Left ventricle myocardium inferior (tissue), 1 donor: ENCODE results near the gene PKP4. TPM values are rescaled to one million over a fixed set of nuclear protein-coding genes. Genes with fewer than 3 reads are reported as not detected.

ENCODE experiments used
- DNase-seq: peaks from one replicate; pipeline ENCODE4 v3.0.0-alpha.2; 2020
- H3K27ac ChIP-seq: fragments of 200-600 bp; replicated peaks from 2 replicates; pipeline ENCODE4 v1.8.0; 2021
- H3K27me3 ChIP-seq: fragments of 200-600 bp; 2 replicates; pipeline ENCODE4 v1.8.0; 2021; ENCODE audit warnings: low read depth
- H3K36me3 ChIP-seq: fragments of 200-600 bp; 2 replicates; pipeline ENCODE4 v1.8.0; 2021
- H3K4me1 ChIP-seq: fragments of 200-600 bp; 2 replicates; pipeline ENCODE4 v1.8.0; 2021
- H3K4me3 ChIP-seq: fragments of 200-600 bp; 2 replicates; pipeline ENCODE4 v1.8.0; 2021; ENCODE audit warnings: mild to moderate bottlenecking, moderate library complexity
- H3K9me3 ChIP-seq: fragments of 200-600 bp; replicated peaks from 2 replicates; pipeline ENCODE4 v1.8.0; 2021
- CTCF ChIP-seq: fragments of 200-600 bp; IDR thresholded peaks from 2 replicates; pipeline ENCODE4 v1.8.0; 2021; ENCODE audit warnings: antibody characterized with exemption, mild to moderate bottlenecking, borderline replicate concordance
- intact Hi-C: fragments of 100-400 bp; cut with micrococcal nuclease; formaldehyde crosslinking; loops from one replicate; pipeline ENCODE4 v1.11.0; 2022
- total RNA-seq: library from RNA; stranded (reverse); fragmentation: NEBNext Ultra II Directional; extraction: Animal tissue kit (Norgen Biotek cat#: 25700); gene quantifications from one replicate; pipeline ENCODE4 v1.2.1, GENCODE V29; 2021
- donor health status: DM: no; HTN: yes; CAD: no; lungs with severe emphysema.

The PKP4 gene
- total RNA-seq, 1 donor from 2014 or later = 47.6 TPM

DNA sequence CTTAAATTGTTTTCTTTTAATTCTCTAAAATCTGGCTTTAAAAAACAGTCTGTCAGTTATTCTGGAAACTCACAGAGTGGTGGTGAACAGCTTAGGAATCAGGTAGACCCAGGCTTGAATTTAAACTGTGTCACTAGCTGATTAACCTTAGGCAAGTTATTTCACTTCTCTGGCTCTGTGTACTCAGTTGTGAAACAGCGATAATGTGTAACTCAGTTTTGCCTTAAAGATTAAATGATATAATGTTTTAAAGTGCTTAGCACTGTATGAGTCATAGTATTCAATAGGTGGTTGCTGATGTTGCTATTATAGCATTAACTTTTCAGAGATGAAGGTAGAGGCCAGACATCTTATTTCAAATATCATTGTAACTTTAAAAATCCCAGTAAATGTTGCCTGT, 40.7 kb downstream of the PKP4 start:
- Histone ChIP-seq H3K9me3 (no peaks in the 10 kb centered on the region), H3K27me3 (no peaks in the 10 kb centered on the region), H3K27ac (no peak overlapping the region), H3K4me1 (peaks cover 60% of the 10 kb centered on the region), H3K4me3 (no peak overlapping the region), H3K36me3 (no peaks in the 10 kb centered on the region)
- no peak for TF ChIP-seq CTCF
- no peak for DNase-seq
- intact Hi-C loops = no loop called here

DNA sequence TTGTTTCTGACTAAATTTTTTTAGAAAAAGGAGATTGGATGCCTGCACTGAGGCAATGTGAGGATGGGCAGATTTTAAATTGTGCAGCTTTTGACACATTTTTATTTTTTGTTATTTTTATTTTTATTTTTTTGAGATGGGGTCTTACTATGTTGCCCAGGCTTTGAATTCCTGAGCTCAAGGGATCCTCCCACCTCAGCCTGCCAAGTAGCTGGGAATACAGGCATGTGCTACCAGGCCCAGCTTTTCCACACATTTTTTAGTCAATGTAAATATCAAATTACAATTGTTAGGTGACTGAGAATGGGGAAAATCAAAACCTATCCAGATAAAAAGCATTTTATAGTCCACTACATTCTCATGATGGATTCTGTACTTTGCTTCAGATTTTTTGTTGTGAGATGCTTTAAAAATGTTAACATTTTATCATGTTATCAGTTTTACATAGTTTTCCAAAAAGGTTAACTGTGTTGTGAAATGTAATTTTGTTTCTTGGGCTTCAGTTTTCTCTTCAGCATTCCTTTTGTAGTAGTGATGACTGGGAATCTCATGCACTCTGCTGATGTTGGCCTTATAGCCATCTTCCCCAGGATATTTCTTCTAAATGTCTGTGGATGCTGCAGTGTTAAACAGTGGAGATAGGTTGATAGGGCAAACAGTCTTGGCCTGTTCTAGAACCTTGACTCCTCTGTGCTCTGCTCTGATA, 41.4 kb downstream of the PKP4 start:
- DNase-seq = no peak
- Histone ChIP-seq H3K9me3 (no peaks in the 10 kb centered on the region), H3K27me3 (no peaks in the 10 kb centered on the region), H3K4me3 (no peak overlapping the region), H3K4me1 (peaks cover 61% of the 10 kb centered on the region), H3K36me3 (no peaks in the 10 kb centered on the region), H3K27ac (no peak overlapping the region)
- intact Hi-C loops = no loop called here
- TF ChIP-seq CTCF = no peak

DNA sequence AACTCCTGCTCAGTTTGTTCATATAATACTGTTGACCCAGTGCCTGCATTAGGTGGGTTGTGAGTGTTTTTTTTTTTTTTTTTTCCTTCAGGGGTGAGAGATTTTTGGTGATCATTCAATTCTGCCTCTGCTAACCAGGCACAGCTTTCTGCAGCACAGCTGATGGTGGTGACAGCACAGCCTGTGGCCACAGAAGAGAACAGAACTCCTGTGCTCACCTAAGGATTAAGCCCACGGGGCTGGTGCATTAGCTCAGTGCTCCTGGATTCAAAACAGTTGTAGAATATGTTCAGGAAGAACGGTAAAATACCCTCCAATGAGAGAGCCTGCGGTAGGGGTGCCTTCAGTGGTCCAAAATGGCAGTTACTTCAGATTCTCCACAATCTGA, 42.0 kb downstream of the PKP4 start:
- Histone ChIP-seq H3K27me3 (no peaks in the 10 kb centered on the region), H3K36me3 (no peaks in the 10 kb centered on the region), H3K4me1 (peaks cover 56% of the 10 kb centered on the region), H3K4me3 (no peak overlapping the region), H3K27ac (no peak overlapping the region), H3K9me3 (no peaks in the 10 kb centered on the region)
- no peak for TF ChIP-seq CTCF
- no peak for DNase-seq
- intact Hi-C loops = no loop called here

DNA sequence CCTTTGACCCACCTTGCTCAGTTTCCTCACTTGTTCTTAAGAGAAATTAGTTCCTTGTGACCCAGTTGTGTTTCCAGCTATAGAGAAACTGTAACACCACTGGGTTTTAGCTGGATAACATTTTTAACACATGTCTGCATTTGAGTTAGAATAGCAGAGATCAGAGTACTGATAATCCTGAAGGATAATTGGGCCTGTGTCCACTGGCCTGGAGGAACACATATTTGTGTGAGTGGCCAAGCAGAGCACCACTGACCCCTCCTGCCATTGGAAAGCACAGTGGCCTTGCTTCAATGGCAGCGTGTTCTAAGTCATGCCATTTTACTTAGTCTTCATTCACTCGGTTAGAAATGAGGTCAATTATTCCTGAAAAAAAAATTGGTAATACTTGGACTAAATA, 42.6 kb downstream of the PKP4 start:
- no peak overlapping the region for H3K27ac ChIP-seq
- no peak overlapping the region for H3K4me3 ChIP-seq
- H3K27me3 ChIP-seq = no peaks in the 10 kb centered on the region
- intact Hi-C loops = no loop called here
- TF ChIP-seq CTCF = no peak
- H3K4me1 ChIP-seq = peaks cover 49% of the 10 kb centered on the region
- DNase-seq = no peak
- no peaks in the 10 kb centered on the region for H3K36me3 ChIP-seq
- no peaks in the 10 kb centered on the region for H3K9me3 ChIP-seq

DNA sequence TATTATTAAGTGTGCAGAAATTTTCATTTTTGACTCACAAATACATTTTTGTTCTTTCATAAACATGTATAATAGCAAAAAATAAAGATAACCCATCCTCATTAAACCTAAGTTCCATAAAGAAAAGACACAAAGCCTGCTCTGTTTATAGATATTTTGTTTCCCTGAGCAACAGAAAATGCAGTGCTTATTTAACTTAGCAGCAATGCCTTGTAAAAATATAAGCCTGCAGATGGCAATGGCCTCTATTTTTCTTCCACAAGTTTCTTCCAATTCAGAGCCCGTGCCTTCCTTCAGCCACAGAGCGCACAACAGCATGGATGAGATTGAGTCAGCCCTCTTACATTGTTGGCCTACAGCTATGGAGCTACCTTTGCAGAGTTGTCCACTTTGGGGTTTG, 43.6 kb downstream of the PKP4 start:
- no peaks in the 10 kb centered on the region for H3K9me3 ChIP-seq
- no peak overlapping the region for H3K4me3 ChIP-seq
- no peak for DNase-seq
- peaks cover 56% of the 10 kb centered on the region for H3K4me1 ChIP-seq
- intact Hi-C loops = no loop called here
- H3K36me3 ChIP-seq = no peaks in the 10 kb centered on the region
- no peak for TF ChIP-seq CTCF
- no peaks in the 10 kb centered on the region for H3K27me3 ChIP-seq
- no peak overlapping the region for H3K27ac ChIP-seq
